Ishikawa (cell line): Measurements from ENCODE around the gene DCP1B.

Experiments used
- CEBPB ChIP-seq: IDR thresholded peaks from 2 replicates; pipeline ENCODE4 v1.6.1; 2012
- CREB1 ChIP-seq: IDR thresholded peaks from 2 replicates; pipeline ENCODE4 v1.6.1; 2012; ENCODE audit warnings: low read depth
- EGR1 ChIP-seq: IDR thresholded peaks from 2 replicates; pipeline ENCODE4 v1.6.1; 2012
- EP300 ChIP-seq: IDR thresholded peaks from 2 replicates; pipeline ENCODE4 v1.6.1; 2012; ENCODE audit warnings: borderline replicate concordance
- FOXM1 ChIP-seq: IDR thresholded peaks from 2 replicates; pipeline ENCODE4 v1.6.1; 2012; ENCODE audit warnings: low read depth, borderline replicate concordance
- MAX ChIP-seq: IDR thresholded peaks from 2 replicates; pipeline ENCODE4 v1.6.1; 2012
- NFIC ChIP-seq: IDR thresholded peaks from 2 replicates; pipeline ENCODE4 v1.6.1; 2012
- RAD21 ChIP-seq: IDR thresholded peaks from 2 replicates; pipeline ENCODE4 v1.6.1; 2012; ENCODE audit warnings: low read depth
- TAF1 ChIP-seq: IDR thresholded peaks from 2 replicates; pipeline ENCODE4 v1.6.1; 2012; ENCODE audit warnings: low read depth, mild to moderate bottlenecking
- TCF12 ChIP-seq: IDR thresholded peaks from 2 replicates; pipeline ENCODE4 v1.6.1; 2012; ENCODE audit warnings: low read depth
- USF1 ChIP-seq: IDR thresholded peaks from 2 replicates; pipeline ENCODE4 v1.6.1; 2012
- YY1 ChIP-seq: IDR thresholded peaks from 2 replicates; pipeline ENCODE4 v1.6.1; 2012; ENCODE audit warnings: low read depth
- ZBTB7A ChIP-seq: IDR thresholded peaks from 2 replicates; pipeline ENCODE4 v1.6.1; 2012; ENCODE audit warnings: low read depth
- TF ChIP-seq, protein P1 (sequence below): IDR thresholded peaks from 2 replicates; pipeline ENCODE4 v1.6.1; 2012; ENCODE audit warnings: low read depth, mild to moderate bottlenecking

DNA sequence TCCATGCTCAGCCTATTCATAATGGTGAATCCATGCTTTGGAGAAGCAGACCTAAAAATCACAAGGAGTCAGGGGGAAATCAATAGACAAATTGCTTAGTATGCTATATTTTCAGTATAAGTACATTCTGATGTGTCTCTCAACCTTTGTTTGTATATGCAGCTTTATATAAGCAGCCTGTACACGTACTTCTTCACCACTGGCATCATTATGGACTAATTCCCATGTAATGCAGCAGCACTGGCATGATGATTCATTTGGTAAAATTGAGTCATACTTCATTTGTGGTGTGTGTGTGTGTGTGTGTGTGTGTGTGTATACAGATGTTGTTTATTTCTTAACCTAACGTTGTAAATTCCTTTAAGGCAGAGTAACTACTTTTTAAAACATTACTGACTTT is 10.9 kb downstream of the DCP1B start:
- TF ChIP-seq EGR1 (no peak), CEBPB (no peak), USF1 (no peak), TCF12 (no peak), NFIC (no peak), RAD21 (no peak), MAX (no peak), CREB1 (no peak), FOXM1 (no peak), YY1 (no peak), ZBTB7A (no peak), EP300 (no peak), TAF1 (no peak)
- TF ChIP-seq, protein P1, sequence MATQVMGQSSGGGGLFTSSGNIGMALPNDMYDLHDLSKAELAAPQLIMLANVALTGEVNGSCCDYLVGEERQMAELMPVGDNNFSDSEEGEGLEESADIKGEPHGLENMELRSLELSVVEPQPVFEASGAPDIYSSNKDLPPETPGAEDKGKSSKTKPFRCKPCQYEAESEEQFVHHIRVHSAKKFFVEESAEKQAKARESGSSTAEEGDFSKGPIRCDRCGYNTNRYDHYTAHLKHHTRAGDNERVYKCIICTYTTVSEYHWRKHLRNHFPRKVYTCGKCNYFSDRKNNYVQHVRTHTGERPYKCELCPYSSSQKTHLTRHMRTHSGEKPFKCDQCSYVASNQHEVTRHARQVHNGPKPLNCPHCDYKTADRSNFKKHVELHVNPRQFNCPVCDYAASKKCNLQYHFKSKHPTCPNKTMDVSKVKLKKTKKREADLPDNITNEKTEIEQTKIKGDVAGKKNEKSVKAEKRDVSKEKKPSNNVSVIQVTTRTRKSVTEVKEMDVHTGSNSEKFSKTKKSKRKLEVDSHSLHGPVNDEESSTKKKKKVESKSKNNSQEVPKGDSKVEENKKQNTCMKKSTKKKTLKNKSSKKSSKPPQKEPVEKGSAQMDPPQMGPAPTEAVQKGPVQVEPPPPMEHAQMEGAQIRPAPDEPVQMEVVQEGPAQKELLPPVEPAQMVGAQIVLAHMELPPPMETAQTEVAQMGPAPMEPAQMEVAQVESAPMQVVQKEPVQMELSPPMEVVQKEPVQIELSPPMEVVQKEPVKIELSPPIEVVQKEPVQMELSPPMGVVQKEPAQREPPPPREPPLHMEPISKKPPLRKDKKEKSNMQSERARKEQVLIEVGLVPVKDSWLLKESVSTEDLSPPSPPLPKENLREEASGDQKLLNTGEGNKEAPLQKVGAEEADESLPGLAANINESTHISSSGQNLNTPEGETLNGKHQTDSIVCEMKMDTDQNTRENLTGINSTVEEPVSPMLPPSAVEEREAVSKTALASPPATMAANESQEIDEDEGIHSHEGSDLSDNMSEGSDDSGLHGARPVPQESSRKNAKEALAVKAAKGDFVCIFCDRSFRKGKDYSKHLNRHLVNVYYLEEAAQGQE = no peak
